Skeletal muscle satellite cell (primary cell): Measurements from ENCODE around the gene KLKB1.
A peak's percentile ranks its signal among the peaks of the same experiment; 100 is the strongest.

Source experiments
- H3K27me3 ChIP-seq: 2 replicates; pipeline ENCODE4 v1.7.0; 2013; ENCODE audit warnings: low read length; ENCODE audit not compliant: control insufficient read depth, insufficient read depth
- H3K36me3 ChIP-seq: 2 replicates; pipeline ENCODE4 v1.7.0; 2013; ENCODE audit warnings: mild to moderate bottlenecking, control low read depth, low read length; ENCODE audit not compliant: insufficient read depth
- H3K4me1 ChIP-seq: 2 replicates; pipeline ENCODE4 v1.7.0; 2013; ENCODE audit warnings: low read length; ENCODE audit not compliant: control insufficient read depth, insufficient read depth
- H3K4me2 ChIP-seq: 2 replicates; pipeline ENCODE4 v1.7.0; 2013; ENCODE audit warnings: mild to moderate bottlenecking, low read length
- H3K4me3 ChIP-seq: 2 replicates; pipeline ENCODE4 v1.7.0; 2013; ENCODE audit warnings: low read length
- H3K9ac ChIP-seq: 2 replicates; pipeline ENCODE4 v1.7.0; 2013; ENCODE audit warnings: mild to moderate bottlenecking, low read depth, low read length, moderate library complexity
- H3K9me3 ChIP-seq: replicated peaks from 2 replicates; pipeline ENCODE4 v1.7.0; 2013; ENCODE audit warnings: mild to moderate bottlenecking, control low read depth, low read length

Gene KLKB1

GRCh38 chr4:186202490-186203140, 24.7 kb upstream of the KLKB1 start:
- Histone ChIP-seq H3K4me1 (no peaks in the 10 kb centered on the region), H3K4me2 (no peak overlapping the region), H3K9me3 (no peaks in the 10 kb centered on the region), H3K36me3 (peaks cover under 1% of the 10 kb centered on the region), H3K4me3 (no peak overlapping the region), H3K27me3 (no peaks in the 10 kb centered on the region), H3K9ac (no peak overlapping the region)

- peak overlapping the region; percentile 44 for H3K9ac ChIP-seq
- no peaks in the 10 kb centered on the region for H3K9me3 ChIP-seq
- no peaks in the 10 kb centered on the region for H3K36me3 ChIP-seq
- no peaks in the 10 kb centered on the region for H3K4me1 ChIP-seq
- peak overlapping the region; percentile 39 for H3K4me2 ChIP-seq
- H3K4me3 ChIP-seq, result peak overlapping the region; percentile 52
- H3K27me3 ChIP-seq, result no peaks in the 10 kb centered on the region
Observed at GRCh38 chr4:186203406-186203805, 23.9 kb upstream of the KLKB1 start.

GRCh38 chr4:186204103-186204559, 23.2 kb upstream of the KLKB1 start:
- peak overlapping the region; percentile 65 for H3K4me2 ChIP-seq
- no peaks in the 10 kb centered on the region for H3K9me3 ChIP-seq
- H3K9ac ChIP-seq, result peak overlapping the region; percentile 59
- peak overlapping the region; percentile 52 for H3K4me3 ChIP-seq
- no peaks in the 10 kb centered on the region for H3K27me3 ChIP-seq
- H3K4me1 ChIP-seq, result no peaks in the 10 kb centered on the region
- H3K36me3 ChIP-seq, result peaks cover 5% of the 10 kb centered on the region

- no peaks in the 10 kb centered on the region for H3K27me3 ChIP-seq
- no peaks in the 10 kb centered on the region for H3K9me3 ChIP-seq
- peak overlapping the region; percentile 65 for H3K4me2 ChIP-seq
- peaks cover 10% of the 10 kb centered on the region for H3K36me3 ChIP-seq
- H3K9ac ChIP-seq, result peak overlapping the region; percentile 59
- H3K4me3 ChIP-seq, result peak overlapping the region; percentile 52
- no peaks in the 10 kb centered on the region for H3K4me1 ChIP-seq
Observed at GRCh38 chr4:186204686-186205085, 22.6 kb upstream of the KLKB1 start.

- peaks cover 10% of the 10 kb centered on the region for H3K36me3 ChIP-seq
- H3K9me3 ChIP-seq, result no peaks in the 10 kb centered on the region
- H3K4me1 ChIP-seq, result no peaks in the 10 kb centered on the region
- no peak overlapping the region for H3K4me3 ChIP-seq
- H3K27me3 ChIP-seq, result no peaks in the 10 kb centered on the region
- no peak overlapping the region for H3K4me2 ChIP-seq
- H3K9ac ChIP-seq, result no peak overlapping the region
Observed at GRCh38 chr4:186205156-186205555, 22.2 kb upstream of the KLKB1 start.

GRCh38 chr4:186216465-186217024, 10.8 kb upstream of the KLKB1 start:
- no peak overlapping the region for H3K9ac ChIP-seq
- no peaks in the 10 kb centered on the region for H3K4me1 ChIP-seq
- H3K4me3 ChIP-seq, result no peak overlapping the region
- H3K36me3 ChIP-seq, result no peaks in the 10 kb centered on the region
- no peak overlapping the region for H3K4me2 ChIP-seq
- H3K9me3 ChIP-seq, result no peaks in the 10 kb centered on the region
- no peaks in the 10 kb centered on the region for H3K27me3 ChIP-seq

GRCh38 chr4:186217733-186218293, 9.5 kb upstream of the KLKB1 start:
- Histone ChIP-seq H3K27me3 (no peaks in the 10 kb centered on the region), H3K4me1 (no peaks in the 10 kb centered on the region), H3K4me3 (no peak overlapping the region), H3K4me2 (no peak overlapping the region), H3K9ac (no peak overlapping the region), H3K9me3 (no peaks in the 10 kb centered on the region), H3K36me3 (no peaks in the 10 kb centered on the region)

- no peak overlapping the region for H3K4me3 ChIP-seq
- H3K9me3 ChIP-seq, result no peaks in the 10 kb centered on the region
- no peak overlapping the region for H3K4me2 ChIP-seq
- H3K36me3 ChIP-seq, result no peaks in the 10 kb centered on the region
- H3K9ac ChIP-seq, result no peak overlapping the region
- no peaks in the 10 kb centered on the region for H3K27me3 ChIP-seq
- H3K4me1 ChIP-seq, result no peaks in the 10 kb centered on the region
Observed at GRCh38 chr4:186221624-186222023, 5.7 kb upstream of the KLKB1 start.

- no peaks in the 10 kb centered on the region for H3K9me3 ChIP-seq
- H3K36me3 ChIP-seq, result no peaks in the 10 kb centered on the region
- H3K4me1 ChIP-seq, result no peaks in the 10 kb centered on the region
- no peak overlapping the region for H3K4me3 ChIP-seq
- H3K27me3 ChIP-seq, result no peaks in the 10 kb centered on the region
- no peak overlapping the region for H3K4me2 ChIP-seq
- H3K9ac ChIP-seq, result no peak overlapping the region
Observed at GRCh38 chr4:186225848-186226247, 1.5 kb upstream of the KLKB1 start.

GRCh38 chr4:186226521-186227189, 652 bp upstream of the KLKB1 start:
- Histone ChIP-seq H3K4me2 (no peak overlapping the region), H3K27me3 (no peaks in the 10 kb centered on the region), H3K9me3 (no peaks in the 10 kb centered on the region), H3K4me3 (no peak overlapping the region), H3K4me1 (no peaks in the 10 kb centered on the region), H3K36me3 (no peaks in the 10 kb centered on the region), H3K9ac (no peak overlapping the region)

GRCh38 chr4:186227744-186228513, 622 bp downstream of the KLKB1 start:
- H3K27me3 ChIP-seq, result no peaks in the 10 kb centered on the region
- no peaks in the 10 kb centered on the region for H3K36me3 ChIP-seq
- H3K4me3 ChIP-seq, result no peak overlapping the region
- H3K4me2 ChIP-seq, result no peak overlapping the region
- H3K9me3 ChIP-seq, result no peaks in the 10 kb centered on the region
- H3K4me1 ChIP-seq, result no peaks in the 10 kb centered on the region
- H3K9ac ChIP-seq, result no peak overlapping the region
